Measurements from ENCODE around the gene ZBTB38. TPM values are rescaled to one million over a fixed set of nuclear protein-coding genes. Genes with fewer than 3 reads are reported as not detected.

ZBTB38 gene
- total and polyA plus RNA-seq, 2 experiments from 2014 or later = 112 to 175 TPM

DNA sequence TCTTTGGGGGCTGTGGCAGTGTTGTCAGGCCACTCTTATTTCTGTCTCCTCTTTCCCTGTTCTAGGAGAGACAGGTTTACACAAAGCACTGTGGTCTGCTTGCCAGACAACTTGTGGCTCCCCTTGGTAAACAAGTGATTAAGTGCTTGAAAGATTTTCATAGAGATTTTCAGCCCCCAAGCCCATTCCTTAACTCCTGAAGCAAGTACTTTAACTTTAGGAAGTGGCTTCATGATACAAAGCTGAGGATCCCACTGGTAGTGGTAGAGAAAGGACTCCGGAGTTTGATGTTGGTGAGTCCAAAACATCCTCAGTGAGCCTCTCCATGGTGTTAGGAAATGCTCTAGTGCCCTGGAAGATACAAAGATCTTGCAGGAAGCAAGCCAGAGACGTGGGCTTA is 12.0 kb downstream of the ZBTB38 start:
- Histone ChIP-seq H3F3A (ENCODE audit: insufficient read depth) (peaks cover 34% of the 10 kb centered on the region), H2AFZ (no peak overlapping the region), H3K4me1 (ENCODE audit: insufficient read depth) (peaks cover 28% of the 10 kb centered on the region), H3K4me3 (no peak overlapping the region), H3K4me2 (ENCODE audit: unreplicated experiment) (no peak overlapping the region), H3K27ac (no peak overlapping the region), H3K79me2 (ENCODE audit: insufficient read depth) (peaks cover 54% of the 10 kb centered on the region), H3K27me3 (replicated peaks; ENCODE audit: insufficient read depth) (no peaks in the 10 kb centered on the region), H3K9me3 (ENCODE audit: low read depth) (no peaks in the 10 kb centered on the region), H3K9ac (no peak overlapping the region), H4K20me1 (ENCODE audit: insufficient read depth) (no peaks in the 10 kb centered on the region), H3K36me3 (ENCODE audit: low read depth) (peaks cover 13% of the 10 kb centered on the region), H3K9me2 (ENCODE audit: insufficient read depth) (no peaks in the 10 kb centered on the region)
- TF ChIP-seq EZH2phosphoT487 (IDR thresholded peaks at IDR 0.05; ENCODE audit: insufficient read depth, low read depth) (no peak), EZH2 (IDR thresholded peaks at IDR 0.05; ENCODE audit: insufficient read depth, poor library complexity, severe bottlenecking) (no peak)
- DNase-seq = no peak
- 78 to 83% methylated on average over 2 of the region's 2 CpGs for WGBS, 2 experiments (ENCODE audit: low coverage in 1 of 2, low lambda C conversion rate in 2 of 2, missing lambda C conversion rate in 2 of 2)
- in situ Hi-C loops (cut with MboI) = no loop called here

DNA sequence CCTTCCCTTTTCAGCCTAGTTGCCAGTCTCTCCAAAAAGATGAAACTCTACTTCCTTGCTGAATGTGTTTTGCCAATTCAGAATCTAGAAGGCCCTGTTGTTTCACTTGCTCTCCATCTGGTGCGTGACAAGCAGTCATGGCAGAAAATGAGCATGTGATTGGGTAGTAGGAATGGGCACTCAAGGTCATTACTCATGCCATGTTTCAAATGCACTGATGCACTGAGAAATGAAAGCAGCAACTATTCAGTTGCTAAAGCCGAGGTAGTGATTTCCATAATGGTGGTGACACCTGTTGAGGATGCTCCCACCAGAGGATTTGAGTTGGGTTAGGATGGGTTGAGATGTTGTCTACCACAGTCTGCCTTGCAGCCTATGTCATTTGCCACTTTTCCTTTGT is 12.7 kb downstream of the ZBTB38 start:
- Histone ChIP-seq H3K9me2 (ENCODE audit: insufficient read depth) (no peaks in the 10 kb centered on the region), H3K27ac (no peak overlapping the region), H3K27me3 (replicated peaks; ENCODE audit: insufficient read depth) (no peaks in the 10 kb centered on the region), H3K9me3 (ENCODE audit: low read depth) (no peaks in the 10 kb centered on the region), H3K4me1 (ENCODE audit: insufficient read depth) (peaks cover 31% of the 10 kb centered on the region), H4K20me1 (ENCODE audit: insufficient read depth) (no peaks in the 10 kb centered on the region), H3K79me2 (ENCODE audit: insufficient read depth) (peaks cover 56% of the 10 kb centered on the region), H3K4me3 (no peak overlapping the region), H2AFZ (no peak overlapping the region), H3F3A (ENCODE audit: insufficient read depth) (peaks cover 41% of the 10 kb centered on the region), H3K9ac (no peak overlapping the region), H3K36me3 (ENCODE audit: low read depth) (peaks cover 13% of the 10 kb centered on the region), H3K4me2 (ENCODE audit: unreplicated experiment) (no peak overlapping the region)
- WGBS, 2 experiments (ENCODE audit: low coverage in 1 of 2, low lambda C conversion rate in 2 of 2, missing lambda C conversion rate in 2 of 2) = 96 to 100% methylated on average over 2 of the region's 2 CpGs
- in situ Hi-C loops (cut with MboI) = no loop called here
- no peak for DNase-seq
- TF ChIP-seq EZH2 (IDR thresholded peaks at IDR 0.05; ENCODE audit: insufficient read depth, poor library complexity, severe bottlenecking) (no peak), EZH2phosphoT487 (IDR thresholded peaks at IDR 0.05; ENCODE audit: insufficient read depth, low read depth) (no peak)

GRCh38 chr3:141382571-141382970 is 14.3 kb downstream of the ZBTB38 start:
- Histone ChIP-seq H4K20me1 (ENCODE audit: insufficient read depth) (no peaks in the 10 kb centered on the region), H3K79me2 (ENCODE audit: insufficient read depth) (peaks cover 69% of the 10 kb centered on the region), H3K4me3 (peak overlapping the region; percentile 87), H3K27ac (peak overlapping the region; percentile 92; the same call in 1 of the 2 replicates), H3K9ac (no peak overlapping the region), H2AFZ (no peak overlapping the region), H3F3A (ENCODE audit: insufficient read depth) (peaks cover 57% of the 10 kb centered on the region), H3K9me3 (ENCODE audit: low read depth) (no peaks in the 10 kb centered on the region), H3K4me1 (ENCODE audit: insufficient read depth) (peaks cover 42% of the 10 kb centered on the region), H3K36me3 (ENCODE audit: low read depth) (peaks cover 13% of the 10 kb centered on the region), H3K4me2 (ENCODE audit: unreplicated experiment) (peak overlapping the region; percentile 93), H3K9me2 (ENCODE audit: insufficient read depth) (no peaks in the 10 kb centered on the region), H3K27me3 (replicated peaks; ENCODE audit: insufficient read depth) (no peaks in the 10 kb centered on the region)
- TF ChIP-seq EZH2phosphoT487 (IDR thresholded peaks at IDR 0.05; ENCODE audit: insufficient read depth, low read depth) (no peak), EZH2 (IDR thresholded peaks at IDR 0.05; ENCODE audit: insufficient read depth, poor library complexity, severe bottlenecking) (no peak)
- WGBS, 2 experiments (ENCODE audit: low coverage in 1 of 2, low lambda C conversion rate in 2 of 2, missing lambda C conversion rate in 2 of 2) = 97 to 98% methylated on average over 2 of the region's 2 CpGs
- in situ Hi-C loops (cut with MboI) = no loop called here
- DNase-seq = no peak

DNA sequence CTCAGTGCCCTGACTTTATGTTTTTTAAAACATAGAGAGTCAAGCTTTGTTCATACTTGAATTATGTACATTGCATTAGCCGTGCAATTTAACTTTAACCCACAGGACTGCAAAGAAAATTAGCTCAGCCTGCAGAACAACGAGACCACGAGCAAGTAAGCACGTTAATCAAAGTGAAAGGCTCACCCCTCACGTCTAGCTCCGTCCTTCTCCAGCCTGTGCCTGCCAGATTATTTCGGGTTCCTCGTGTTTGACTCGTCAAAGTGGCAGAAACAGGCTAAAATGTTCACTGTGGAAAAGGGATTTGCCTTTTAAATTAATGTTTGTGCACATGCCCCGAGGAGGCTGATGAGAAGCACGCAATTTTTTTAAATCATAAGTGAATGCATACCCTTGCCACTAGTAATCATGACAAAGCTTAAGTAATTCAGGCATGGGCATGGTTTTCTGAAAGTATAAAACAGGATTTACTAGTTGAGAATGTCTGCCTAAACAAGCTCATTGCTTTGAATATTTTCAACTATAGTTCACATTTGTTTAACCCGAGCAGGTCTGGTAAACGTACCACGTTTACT is 15.3 kb downstream of the ZBTB38 start:
- Histone ChIP-seq H3K4me1 (ENCODE audit: insufficient read depth) (peaks cover 53% of the 10 kb centered on the region), H3K9me3 (ENCODE audit: low read depth) (no peaks in the 10 kb centered on the region), H3K79me2 (ENCODE audit: insufficient read depth) (peaks cover 80% of the 10 kb centered on the region), H2AFZ (peak overlapping the region; percentile 16; the same call in 1 of the 2 replicates), H3K27me3 (replicated peaks; ENCODE audit: insufficient read depth) (no peaks in the 10 kb centered on the region), H3K4me2 (ENCODE audit: unreplicated experiment) (peak overlapping the region; percentile 93), H3K36me3 (ENCODE audit: low read depth) (peaks cover 13% of the 10 kb centered on the region; the same call in 1 of the 2 replicates), H3F3A (ENCODE audit: insufficient read depth) (peaks cover 59% of the 10 kb centered on the region), H3K9me2 (ENCODE audit: insufficient read depth) (no peaks in the 10 kb centered on the region), H3K27ac (peak overlapping the region; percentile 92), H3K9ac (peak overlapping the region; percentile 88), H3K4me3 (peak overlapping the region; percentile 87), H4K20me1 (ENCODE audit: insufficient read depth) (no peaks in the 10 kb centered on the region)
- 3 to 6% methylated on average over 14 of the region's 14 CpGs for WGBS, 2 experiments (ENCODE audit: low coverage in 1 of 2, low lambda C conversion rate in 2 of 2, missing lambda C conversion rate in 2 of 2)
- in situ Hi-C loops (cut with MboI) = no loop called here
- DNase-seq = peak; percentile 79
- TF ChIP-seq EZH2phosphoT487 (IDR thresholded peaks at IDR 0.05; ENCODE audit: insufficient read depth, low read depth) (no peak), EZH2 (IDR thresholded peaks at IDR 0.05; ENCODE audit: insufficient read depth, poor library complexity, severe bottlenecking) (no peak)

Measured in GM23248 (cell line).